Measurements from ENCODE around the gene ARHGEF11.

Gene ARHGEF11

DNA sequence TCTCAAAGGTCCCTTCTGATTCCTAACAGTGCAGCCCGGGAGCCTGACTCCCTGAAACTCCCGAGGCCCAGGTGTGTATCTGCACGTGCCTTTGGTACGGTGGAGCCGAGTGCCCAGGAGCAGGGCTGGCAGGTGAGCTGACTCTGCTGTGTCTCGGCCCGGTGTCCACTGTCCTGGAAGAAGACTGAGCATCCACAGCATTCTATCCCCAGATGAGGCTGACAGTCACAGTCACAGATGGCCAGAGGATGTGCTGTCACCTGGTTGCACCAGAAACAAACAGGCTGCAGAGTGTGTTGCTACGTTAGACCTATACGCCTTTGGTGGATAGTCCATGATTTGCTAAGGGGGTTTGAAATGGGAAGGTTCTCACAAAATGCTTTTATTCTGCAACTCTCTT lies 44.2 kb upstream of the ARHGEF11 start:
- Histone ChIP-seq H2AFZ (ENCODE audit: low read depth) (peak overlapping the region; percentile 12; the same call in 1 of the 2 replicates), H3K79me2 (ENCODE audit: insufficient read depth, low read depth) (no peaks in the 10 kb centered on the region), H3K36me3 (ENCODE audit: insufficient read depth) (no peaks in the 10 kb centered on the region), H3K4me1 (ENCODE audit: low read depth, poor library complexity, severe bottlenecking) (peaks cover 5% of the 10 kb centered on the region), H3K4me3 (IDR thresholded peaks at IDR 0.05; ENCODE audit: insufficient read depth, low read depth, low read length) (no peak overlapping the region), H4K20me1 (ENCODE audit: insufficient read depth) (no peaks in the 10 kb centered on the region), H3K9ac (no peak overlapping the region), H3K27me3 (ENCODE audit: insufficient read depth, low read depth) (no peaks in the 10 kb centered on the region), H3K27ac (no peak overlapping the region), H3K4me2 (no peak overlapping the region)
- TF ChIP-seq, protein P1, sequence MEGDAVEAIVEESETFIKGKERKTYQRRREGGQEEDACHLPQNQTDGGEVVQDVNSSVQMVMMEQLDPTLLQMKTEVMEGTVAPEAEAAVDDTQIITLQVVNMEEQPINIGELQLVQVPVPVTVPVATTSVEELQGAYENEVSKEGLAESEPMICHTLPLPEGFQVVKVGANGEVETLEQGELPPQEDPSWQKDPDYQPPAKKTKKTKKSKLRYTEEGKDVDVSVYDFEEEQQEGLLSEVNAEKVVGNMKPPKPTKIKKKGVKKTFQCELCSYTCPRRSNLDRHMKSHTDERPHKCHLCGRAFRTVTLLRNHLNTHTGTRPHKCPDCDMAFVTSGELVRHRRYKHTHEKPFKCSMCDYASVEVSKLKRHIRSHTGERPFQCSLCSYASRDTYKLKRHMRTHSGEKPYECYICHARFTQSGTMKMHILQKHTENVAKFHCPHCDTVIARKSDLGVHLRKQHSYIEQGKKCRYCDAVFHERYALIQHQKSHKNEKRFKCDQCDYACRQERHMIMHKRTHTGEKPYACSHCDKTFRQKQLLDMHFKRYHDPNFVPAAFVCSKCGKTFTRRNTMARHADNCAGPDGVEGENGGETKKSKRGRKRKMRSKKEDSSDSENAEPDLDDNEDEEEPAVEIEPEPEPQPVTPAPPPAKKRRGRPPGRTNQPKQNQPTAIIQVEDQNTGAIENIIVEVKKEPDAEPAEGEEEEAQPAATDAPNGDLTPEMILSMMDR (conservative IDR thresholded peaks at IDR 0.05; ENCODE audit: low read depth, low read length) = no peak

DNA sequence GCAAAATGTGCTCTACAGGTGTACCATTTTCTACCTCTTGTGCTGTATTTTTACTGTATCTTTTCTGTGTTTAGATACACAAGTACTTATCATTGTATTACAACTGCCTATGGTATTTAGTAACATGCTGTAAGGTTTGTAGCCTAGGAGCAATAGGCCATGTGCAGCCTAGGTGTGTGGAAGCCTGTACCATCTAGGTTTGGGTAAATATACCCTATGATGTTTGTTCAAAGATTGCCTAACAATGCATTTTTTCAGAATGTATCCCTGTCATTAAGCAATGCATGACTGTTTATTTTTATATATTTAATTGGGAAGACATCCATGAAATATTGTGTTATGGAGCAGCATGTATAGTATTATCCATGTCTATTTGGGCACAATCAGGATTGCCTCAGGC lies 43.1 kb upstream of the ARHGEF11 start:
- no peak overlapping the region for H3K4me3 ChIP-seq (IDR thresholded peaks at IDR 0.05; ENCODE audit: insufficient read depth, low read depth, low read length)
- TF ChIP-seq, protein P1 (conservative IDR thresholded peaks at IDR 0.05; ENCODE audit: low read depth, low read length) = no peak
- H3K4me2 ChIP-seq = no peak overlapping the region
- H3K27me3 ChIP-seq (ENCODE audit: insufficient read depth, low read depth) = no peaks in the 10 kb centered on the region
- H2AFZ ChIP-seq (ENCODE audit: low read depth) = no peak overlapping the region
- no peak overlapping the region for H3K27ac ChIP-seq
- H3K36me3 ChIP-seq (ENCODE audit: insufficient read depth) = no peaks in the 10 kb centered on the region
- H3K79me2 ChIP-seq (ENCODE audit: insufficient read depth, low read depth) = no peaks in the 10 kb centered on the region
- H4K20me1 ChIP-seq (ENCODE audit: insufficient read depth) = no peaks in the 10 kb centered on the region
- no peak overlapping the region for H3K9ac ChIP-seq
- H3K4me1 ChIP-seq (ENCODE audit: low read depth, poor library complexity, severe bottlenecking) = peaks cover 5% of the 10 kb centered on the region

DNA sequence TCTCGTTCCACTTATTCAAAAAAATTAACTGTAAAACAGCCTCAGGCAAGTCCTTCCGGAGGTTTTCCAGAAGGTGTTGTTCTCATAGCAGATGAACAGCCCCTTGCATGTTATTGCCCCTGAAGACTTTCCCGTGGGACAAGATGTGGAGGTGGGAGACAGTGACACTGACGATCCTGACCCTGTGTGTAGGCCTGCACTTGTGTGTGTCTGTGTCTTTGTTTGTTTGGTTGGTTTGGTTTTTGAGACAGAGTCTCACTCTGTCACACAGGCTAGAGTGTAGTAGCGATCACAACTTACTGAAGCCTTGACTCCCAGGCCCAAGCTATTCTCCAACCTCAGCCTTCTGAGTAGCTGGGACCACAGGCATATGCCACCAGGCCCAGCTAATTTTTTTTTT lies 41.5 kb upstream of the ARHGEF11 start:
- Histone ChIP-seq H4K20me1 (ENCODE audit: insufficient read depth) (no peaks in the 10 kb centered on the region), H3K27ac (no peak overlapping the region), H3K4me1 (ENCODE audit: low read depth, poor library complexity, severe bottlenecking) (peaks cover 5% of the 10 kb centered on the region), H3K79me2 (ENCODE audit: insufficient read depth, low read depth) (no peaks in the 10 kb centered on the region), H3K27me3 (ENCODE audit: insufficient read depth, low read depth) (no peaks in the 10 kb centered on the region), H3K4me2 (no peak overlapping the region), H2AFZ (ENCODE audit: low read depth) (no peak overlapping the region), H3K4me3 (IDR thresholded peaks at IDR 0.05; ENCODE audit: insufficient read depth, low read depth, low read length) (no peak overlapping the region), H3K36me3 (ENCODE audit: insufficient read depth) (no peaks in the 10 kb centered on the region), H3K9ac (no peak overlapping the region)
- TF ChIP-seq, protein P1 (conservative IDR thresholded peaks at IDR 0.05; ENCODE audit: low read depth, low read length) = no peak

DNA sequence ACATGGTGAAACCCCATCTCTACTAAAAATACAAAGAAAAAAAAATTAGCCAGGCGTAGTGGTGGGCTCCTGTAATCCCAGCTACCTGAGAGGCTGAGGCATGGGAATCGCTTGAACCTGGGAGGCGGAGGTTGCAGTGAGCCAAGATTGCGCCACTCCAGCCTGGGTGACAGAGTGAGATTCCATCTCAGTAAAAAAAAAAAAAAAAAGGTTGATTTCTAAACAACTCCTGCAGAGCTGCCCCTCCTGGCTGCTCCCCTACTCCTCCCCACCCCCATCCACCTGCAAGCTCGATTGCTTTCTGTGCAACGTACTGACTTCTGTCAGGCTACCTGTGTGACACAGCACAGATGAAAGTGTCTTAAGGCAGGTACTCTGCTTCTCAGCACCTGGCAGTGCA lies 40.8 kb upstream of the ARHGEF11 start:
- TF ChIP-seq, protein P1 (conservative IDR thresholded peaks at IDR 0.05; ENCODE audit: low read depth, low read length) = no peak
- Histone ChIP-seq H3K36me3 (ENCODE audit: insufficient read depth) (no peaks in the 10 kb centered on the region), H4K20me1 (ENCODE audit: insufficient read depth) (no peaks in the 10 kb centered on the region), H2AFZ (ENCODE audit: low read depth) (no peak overlapping the region), H3K4me1 (ENCODE audit: low read depth, poor library complexity, severe bottlenecking) (peaks cover 5% of the 10 kb centered on the region), H3K4me2 (no peak overlapping the region), H3K4me3 (IDR thresholded peaks at IDR 0.05; ENCODE audit: insufficient read depth, low read depth, low read length) (no peak overlapping the region), H3K27me3 (ENCODE audit: insufficient read depth, low read depth) (no peaks in the 10 kb centered on the region), H3K27ac (no peak overlapping the region), H3K9ac (no peak overlapping the region), H3K79me2 (ENCODE audit: insufficient read depth, low read depth) (no peaks in the 10 kb centered on the region)
